ENCODE results near the gene BEST4.

- TF ChIP-seq CTCF (IDR thresholded peaks at IDR 0.05; ENCODE audit: poor library complexity, severe bottlenecking) (no peak), EZH2 (IDR thresholded peaks at IDR 0.05; ENCODE audit: borderline replicate concordance, insufficient read depth, low read length, poor library complexity, severe bottlenecking) (no peak), POLR2AphosphoS5 (IDR thresholded peaks at IDR 0.05) (no peak), RAD21 (conservative IDR thresholded peaks at IDR 0.05) (no peak), EP300 (conservative IDR thresholded peaks at IDR 0.05; ENCODE audit: poor library complexity, severe bottlenecking) (no peak), TAF1 (IDR thresholded peaks at IDR 0.05; ENCODE audit: low read depth) (no peak)
Observed at GRCh38 chr1:44806704-44807363, 18.9 kb upstream of the BEST4 start, which contains the start of gene DYNLT4.

Measured in neural cell (in vitro differentiated cells).